Mucosa of descending colon (tissue), 3 donors: ENCODE measurements around the gene ZNF281. TPM values are rescaled to one million over a fixed set of nuclear protein-coding genes. Genes with fewer than 3 reads are reported as not detected.

Experiments used
- ATAC-seq: fragments of 200-7000 bp; cut with Tn5 transposase; one replicate; pipeline ENCODE4 v1.9.1; 2020; ENCODE audit warnings: mild to moderate bottlenecking, moderate library complexity
- DNase-seq, 3 donors: peaks; one replicate each; pipeline ENCODE4 v3.0.0-alpha.2; 2020
- H3K36me3 ChIP-seq: fragments of 200-600 bp; one replicate; pipeline ENCODE4 v1.8.0; 2021; ENCODE audit warnings: low read depth, mild to moderate bottlenecking
- H3K4me1 ChIP-seq: fragments of 200-600 bp; one replicate; pipeline ENCODE4 v1.8.0; 2021; ENCODE audit warnings: low read depth, mild to moderate bottlenecking
- H3K4me3 ChIP-seq: fragments of 200-600 bp; one replicate; pipeline ENCODE4 v1.8.0; 2021; ENCODE audit warnings: mild to moderate bottlenecking
- H3K9me3 ChIP-seq: fragments of 200-600 bp; one replicate; pipeline ENCODE4 v1.8.0; 2021; ENCODE audit warnings: mild to moderate bottlenecking
- CTCF ChIP-seq: fragments of 200-600 bp; IDR thresholded peaks from one replicate; pipeline ENCODE4 v1.8.0; 2022; ENCODE audit warnings: antibody characterized with exemption, mild to moderate bottlenecking
- intact Hi-C, 2 donors: fragments of 100-400 bp; cut with DNase I in 1 of 2; cut with micrococcal nuclease in 1 of 2; formaldehyde crosslinking; loops; one replicate each; pipeline versions ENCODE4 v1.11.0 to v1.11.1; 2022; cut with DNase I, micrococcal nuclease
- total RNA-seq, 3 donors: library from RNA; stranded (reverse); fragmentation: NEBNext Ultra II Directional in 2 of 3; extraction: Animal tissue kit (Norgen Biotek cat#: 25700) in 2 of 3; gene quantifications; one replicate each; pipeline versions ENCODE4 v1.2.1 to v1.2.4, GENCODE V29; 2021 to 2023
- donor health status: DM: no; HTN: no; CAD: no; lungs with moderate emphysema.
- donor health status: DM: no; HTN: no; CAD: no.
- donor health status: DM: no; HTN: yes; CAD: no.

Gene ZNF281
- total RNA-seq, 3 donors from 2014 or later, result 8.4 to 12.3 (median 8.5) TPM

- TF ChIP-seq CTCF, result no peak
- no peak for ATAC-seq
- Histone ChIP-seq H3K36me3 (no peaks in the 10 kb centered on the region), H3K4me3 (no peak overlapping the region), H3K9me3 (no peaks in the 10 kb centered on the region), H3K4me1 (no peaks in the 10 kb centered on the region)
- no peak for DNase-seq
- intact Hi-C loops, result no loop called here
Measured at GRCh38 chr1:200366577-200367253, 43.1 kb downstream of the ZNF281 start.

GRCh38 chr1:200365897-200366426, 43.9 kb downstream of the ZNF281 start:
- Histone ChIP-seq H3K9me3 (no peaks in the 10 kb centered on the region), H3K36me3 (no peaks in the 10 kb centered on the region), H3K4me1 (no peaks in the 10 kb centered on the region), H3K4me3 (no peak overlapping the region)
- intact Hi-C loops, result no loop called here
- ATAC-seq (no peak), DNase-seq (no peak)
- no peak for TF ChIP-seq CTCF

GRCh38 chr1:200364831-200365230, 45.0 kb downstream of the ZNF281 start:
- no peak for TF ChIP-seq CTCF
- Histone ChIP-seq H3K36me3 (no peaks in the 10 kb centered on the region), H3K4me3 (no peak overlapping the region), H3K9me3 (no peaks in the 10 kb centered on the region), H3K4me1 (no peaks in the 10 kb centered on the region)
- intact Hi-C loops, result no loop called here
- ATAC-seq, result no peak
- DNase-seq, result no peak

GRCh38 chr1:200364091-200364759, 45.6 kb downstream of the ZNF281 start:
- Histone ChIP-seq H3K4me3 (no peak overlapping the region), H3K36me3 (no peaks in the 10 kb centered on the region), H3K4me1 (no peaks in the 10 kb centered on the region), H3K9me3 (no peaks in the 10 kb centered on the region)
- no peak for TF ChIP-seq CTCF
- ATAC-seq, result no peak
- intact Hi-C loops, result no loop called here
- no peak for DNase-seq

- H3K4me3 ChIP-seq, result no peak overlapping the region
Measured at GRCh38 chr1:200363264-200363933, 46.4 kb downstream of the ZNF281 start.

More at GRCh38 chr1:200363264-200363933, 46.4 kb downstream of the ZNF281 start:
- no peak for ATAC-seq
- no peak for TF ChIP-seq CTCF
- Histone ChIP-seq H3K36me3 (no peaks in the 10 kb centered on the region), H3K9me3 (no peaks in the 10 kb centered on the region), H3K4me1 (no peaks in the 10 kb centered on the region)
- intact Hi-C loops, result no loop called here
- DNase-seq, result no peak
